Activated CD8-positive, alpha-beta T cell treated with anti-CD3 and anti-CD28 coated beads for 36 hours (primary cell): Measurements from ENCODE around the gene PICALM. TPM values are rescaled to one million over a fixed set of nuclear protein-coding genes. Genes with fewer than 3 reads are reported as not detected.
"Not testable (repeated sequence)": the region's sequence is repeated elsewhere in the genome, so short reads cannot be mapped to it uniquely, and the experiment has no call there.

Source experiments
- ATAC-seq: fragments of 200-7000 bp; cut with Tn5 transposase; one replicate; pipeline ENCODE4 v1.10.0; 2021; ENCODE audit warnings: mild to moderate bottlenecking, moderate library complexity
- CTCF ChIA-PET: fragments of 350-600 bp; sonication (Branson Sonifier 250); formaldehyde crosslinking; loops from one replicate; lab custom pipeline; 2021; ENCODE audit warnings: antibody characterized with exemption; lab: Charles Lee
- POLR2A ChIA-PET: fragments of 350-600 bp; sonication (Branson Sonifier 250); formaldehyde crosslinking; loops from one replicate; lab custom pipeline; 2021; ENCODE audit warnings: antibody characterized with exemption; lab: Charles Lee
- DNase-seq: peaks from one replicate; pipeline ENCODE4 v3.0.0-alpha.2; 2020
- H3K27ac Mint-ChIP-seq: one replicate; pipeline ENCODE4 v1.8.0; 2021; ENCODE audit warnings: mild to moderate bottlenecking, mixed read lengths
- H3K27me3 Mint-ChIP-seq: one replicate; pipeline ENCODE4 v1.8.0; 2021; ENCODE audit warnings: mixed read lengths
- H3K36me3 Mint-ChIP-seq: one replicate; pipeline ENCODE4 v1.8.0; 2021; ENCODE audit warnings: low read depth, mixed read lengths
- H3K4me1 Mint-ChIP-seq: one replicate; pipeline ENCODE4 v1.8.0; 2021; ENCODE audit warnings: low read depth, mixed read lengths
- H3K4me3 Mint-ChIP-seq: one replicate; pipeline ENCODE4 v1.8.0; 2021; ENCODE audit warnings: mild to moderate bottlenecking, moderate library complexity, mixed read lengths
- H3K9me3 Mint-ChIP-seq: one replicate; pipeline ENCODE4 v1.8.0; 2021; ENCODE audit warnings: mixed read lengths
- CTCF ChIP-seq: fragments of 200-600 bp; IDR thresholded peaks from one replicate; pipeline ENCODE4 v1.8.0; 2022; ENCODE audit warnings: antibody characterized with exemption, mild to moderate bottlenecking
- intact Hi-C: fragments of 100-400 bp; cut with micrococcal nuclease; formaldehyde crosslinking; loops from one replicate; pipeline ENCODE4 v1.10.0; 2022
- total RNA-seq, 2 experiments: library from RNA; stranded (reverse); gene quantifications; one replicate each; pipeline ENCODE4 v1.2.3, GENCODE V29; 2021

The PICALM gene
- total RNA-seq, 2 experiments from 2014 or later: 57.5 to 61.2 TPM

DNA sequence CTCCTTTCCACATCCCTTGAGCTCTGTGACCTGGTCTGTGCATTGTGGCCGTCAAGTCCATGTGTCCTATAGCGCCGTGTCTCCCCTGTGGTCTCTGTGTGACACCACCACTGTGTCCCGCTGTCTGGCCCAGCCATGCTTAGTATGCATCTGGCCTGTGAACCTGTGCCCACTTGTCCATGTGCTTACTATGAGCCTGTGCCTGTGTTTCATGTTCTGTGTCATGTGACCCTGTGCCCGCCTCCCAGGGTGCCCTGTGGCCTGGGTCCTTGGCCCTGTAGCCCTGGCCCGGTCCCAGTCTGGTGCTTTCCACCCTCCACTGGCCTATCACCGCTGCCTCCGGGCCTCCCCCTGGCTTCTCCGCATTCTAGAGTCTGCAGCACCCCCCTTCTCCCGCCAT is 133.1 kb downstream of the PICALM start:
- Mint-ChIP-seq H3K4me1 (no peaks in the 10 kb centered on the region), H3K36me3 (no peaks in the 10 kb centered on the region), H3K4me3 (no peak overlapping the region), H3K27me3 (no peaks in the 10 kb centered on the region), H3K9me3 (no peaks in the 10 kb centered on the region), H3K27ac (no peak overlapping the region)
- no peak for TF ChIP-seq CTCF
- POLR2A ChIA-PET: no interaction called here
- no peak for DNase-seq
- intact Hi-C loops: no loop called here
- CTCF ChIA-PET: no interaction called here
- no peak for ATAC-seq

DNA sequence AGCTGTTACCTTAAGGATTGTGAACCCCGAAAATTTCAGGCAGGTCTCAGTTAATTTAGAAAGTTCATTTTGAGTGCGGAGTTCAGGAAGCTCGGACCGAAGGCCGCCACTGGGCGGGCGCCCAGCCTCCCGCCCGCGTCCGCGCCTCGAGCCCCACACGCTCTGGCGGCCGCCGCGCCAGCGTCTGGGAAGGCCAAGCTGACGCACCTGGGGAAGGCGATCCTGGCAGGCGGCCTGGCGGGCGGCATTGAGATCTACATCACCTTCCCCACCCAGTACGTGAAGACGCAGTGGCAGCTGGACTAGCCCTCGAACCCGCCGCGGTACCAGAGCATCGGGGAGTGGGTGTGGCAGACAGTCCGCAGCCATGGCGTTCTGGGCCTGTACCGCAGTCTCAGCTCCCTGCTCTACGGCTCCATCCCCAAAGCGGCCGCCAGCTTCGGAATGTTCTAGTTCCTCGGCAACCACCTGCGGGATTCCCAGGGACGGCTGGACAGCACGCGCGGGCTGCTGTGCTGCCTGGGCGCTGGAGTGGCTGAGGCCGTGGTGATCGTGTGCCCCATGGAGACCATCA is 134.2 kb downstream of the PICALM start:
- ChIA-PET CTCF (no interaction called here), POLR2A (no interaction called here)
- no peaks in the 10 kb centered on the region for H3K36me3 Mint-ChIP-seq
- DNase-seq (no peak), ATAC-seq (no peak)
- no peak overlapping the region for H3K4me3 Mint-ChIP-seq
- peaks cover 2% of the 10 kb centered on the region for H3K27me3 Mint-ChIP-seq
- H3K9me3 Mint-ChIP-seq: no peaks in the 10 kb centered on the region
- intact Hi-C loops: no loop called here
- H3K4me1 Mint-ChIP-seq: no peaks in the 10 kb centered on the region
- no peak overlapping the region for H3K27ac Mint-ChIP-seq
- no peak for TF ChIP-seq CTCF

GRCh38 chr11:85930879-85931366 is 138.0 kb downstream of the PICALM start:
- H3K36me3 Mint-ChIP-seq: no peaks in the 10 kb centered on the region
- no peak overlapping the region for H3K27ac Mint-ChIP-seq
- H3K4me1 Mint-ChIP-seq: no peaks in the 10 kb centered on the region
- ChIA-PET POLR2A (no interaction called here), CTCF (no interaction called here)
- no peak for ATAC-seq
- H3K4me3 Mint-ChIP-seq: no peak overlapping the region
- H3K27me3 Mint-ChIP-seq: peaks cover 12% of the 10 kb centered on the region
- DNase-seq: no peak
- peaks cover 2% of the 10 kb centered on the region for H3K9me3 Mint-ChIP-seq
- TF ChIP-seq CTCF: no peak
- intact Hi-C loops: no loop called here

- intact Hi-C loops, H3K27ac Mint-ChIP-seq, H3K9me3 Mint-ChIP-seq, DNase-seq, H3K4me1 Mint-ChIP-seq, H3K36me3 Mint-ChIP-seq, ATAC-seq, CTCF ChIA-PET, POLR2A ChIA-PET, H3K4me3 Mint-ChIP-seq: not testable (repeated sequence)
- peaks cover 20% of the 10 kb centered on the region for H3K27me3 Mint-ChIP-seq
Observed at GRCh38 chr11:85926653-85927214, 142.2 kb downstream of the PICALM start.

- POLR2A ChIA-PET: no interaction called here
- peaks cover 8% of the 10 kb centered on the region for H3K4me1 Mint-ChIP-seq
- CTCF ChIA-PET: no interaction called here
Observed at GRCh38 chr11:85923455-85923854, 145.4 kb downstream of the PICALM start.

More at GRCh38 chr11:85923455-85923854, 145.4 kb downstream of the PICALM start:
- TF ChIP-seq CTCF: no peak
- Mint-ChIP-seq H3K27ac (no peak overlapping the region), H3K36me3 (no peaks in the 10 kb centered on the region), H3K27me3 (peaks cover 16% of the 10 kb centered on the region), H3K9me3 (peaks cover 4% of the 10 kb centered on the region), H3K4me3 (no peak overlapping the region)
- intact Hi-C loops: no loop called here
- ATAC-seq: no peak
- DNase-seq: no peak
